K562 (cell line): ENCODE results near the gene SMAD3. TPM values are rescaled to one million over a fixed set of nuclear protein-coding genes. Genes with fewer than 3 reads are reported as not detected.

Source experiments
- ATAC-seq: fragments of 200-7000 bp; cut with Tn5 transposase; 3 replicates; pipeline ENCODE4 v1.9.1; 2020; ENCODE audit warnings: moderate library complexity
- BruUV-seq: library from RNA; stranded (reverse); fragments of 400-500 nt; replicated peaks from 2 replicates; lab custom pipeline; 2021; lab: Mats Ljungman, UMichigan
- CTCF ChIA-PET: fragments of 300-600 bp; formaldehyde crosslinking; extraction: SDS; loops from one replicate; lab custom pipeline; 2021; ENCODE audit warnings: low intra/inter-chr PET ratio; lab: Yijun Ruan, JAX
- POLR2A ChIA-PET: fragments of 300-600, 350-650 bp; sonication (Branson Sonifier 250); formaldehyde crosslinking; extraction: SDS; loops from one replicate; lab custom pipeline; 2021; ENCODE audit warnings: antibody characterized with exemption, inconsistent platforms; lab: Yijun Ruan, JAX
- DNase-seq, 4 experiments: peaks; one replicate each; pipeline versions ENCODE4 v3.0.0 to v3.0.0-alpha.2; 2011 to 2018; ENCODE audit warnings: low spot score in 3 of 4, mixed read lengths in 3 of 4; ENCODE audit errors: extremely low read depth in 1 of 4
- FAIRE-seq: peaks from 2 replicates; lab custom pipeline; 2011; peaks lifted over from hg19 to GRCh38; lab: Jason Lieb, UNC
- H2AFZ ChIP-seq: 2 replicates; pipeline ENCODE4 v1.6.0; 2011; ENCODE audit warnings: low read depth, low read length, control low read depth, inconsistent platforms
- H3K27ac ChIP-seq: fragments of 200-600 bp; 3 replicates; pipeline ENCODE4 v1.8.0; 2011; ENCODE audit warnings: low read depth, mild to moderate bottlenecking, control low read depth, inconsistent platforms, low read length, moderate library complexity, mixed read lengths; ENCODE audit errors: extremely low read depth
- H3K27me3 ChIP-seq, 2 experiments: fragments of 300-600 bp in 1 of 2; 2 replicates in 1 of 2; 3 replicates in 1 of 2; pipeline versions ENCODE4 v1.6.0 to v1.8.0; 2011; ENCODE audit warnings: inconsistent platforms in 2 of 2, low read length in 2 of 2, mild to moderate bottlenecking in 1 of 2, mixed read lengths in 1 of 2, moderate library complexity in 1 of 2; ENCODE audit not compliant: control insufficient read depth in 2 of 2, insufficient read depth in 2 of 2
- H3K36me3 ChIP-seq: fragments of 300-600 bp; 3 replicates; pipeline ENCODE4 v1.8.0; 2011; ENCODE audit warnings: mild to moderate bottlenecking, low read length, inconsistent platforms; ENCODE audit not compliant: control insufficient read depth, insufficient read depth
- H3K4me1 ChIP-seq, 2 experiments: fragments of 200-600 bp in 1 of 2; replicated peaks in 1 of 2; 2 replicates in 1 of 2; 3 replicates in 1 of 2; pipeline versions ENCODE4 v1.5.1 to v1.8.0; 2011; ENCODE audit warnings: inconsistent platforms in 2 of 2, low read length in 2 of 2, mild to moderate bottlenecking in 1 of 2, mixed read lengths in 1 of 2, moderate library complexity in 1 of 2; ENCODE audit not compliant: control insufficient read depth in 2 of 2, insufficient read depth in 2 of 2
- H3K4me2 ChIP-seq: 2 replicates; pipeline ENCODE4 v1.6.1; 2011; ENCODE audit warnings: low read length, control low read depth, inconsistent platforms, mixed read lengths; ENCODE audit not compliant: insufficient read depth
- H3K4me3 ChIP-seq: fragments of 200-600 bp; sonication (generic), shearing (Covaris generic); 2 replicates; pipeline ENCODE4 v1.5.1; 2016; ENCODE audit warnings: control low read depth, inconsistent platforms
- H3K79me2 ChIP-seq: fragments of 200-600 bp; 3 replicates; pipeline ENCODE4 v1.8.0; 2011; ENCODE audit warnings: low read length, inconsistent platforms; ENCODE audit not compliant: control insufficient read depth, insufficient read depth
- H3K9ac ChIP-seq, 2 experiments: 2 replicates each; pipeline versions ENCODE4 v1.6.0 to v1.6.1; 2011; ENCODE audit warnings: low read depth in 2 of 2, low read length in 2 of 2, control low read depth in 1 of 2, inconsistent platforms in 1 of 2, mild to moderate bottlenecking in 1 of 2, mixed read lengths in 1 of 2; ENCODE audit not compliant: insufficient read depth in 1 of 2
- H3K9me1 ChIP-seq: one replicate; pipeline ENCODE4 v1.6.0; 2011; ENCODE audit warnings: inconsistent platforms, mild to moderate bottlenecking, low read length, moderate library complexity; ENCODE audit not compliant: control insufficient read depth, insufficient read depth
- H3K9me3 ChIP-seq: replicated peaks from 2 replicates; pipeline ENCODE4 v1.5.1; 2011; ENCODE audit warnings: low read depth, low read length, inconsistent platforms; ENCODE audit not compliant: control insufficient read depth, insufficient read depth
- H4K20me1 ChIP-seq: replicated peaks from 2 replicates; pipeline ENCODE4 v1.6.1; 2011; ENCODE audit warnings: low read length, inconsistent platforms, mixed read lengths; ENCODE audit not compliant: control insufficient read depth, insufficient read depth
- BRF1 ChIP-seq: IDR thresholded peaks from 3 replicates; pipeline ENCODE4 v1.6.1; 2011; ENCODE audit warnings: borderline replicate concordance, mild to moderate bottlenecking; ENCODE audit not compliant: insufficient read length; ENCODE audit errors: extremely low read depth
- ETV5 ChIP-seq: sonication (generic); formaldehyde crosslinking; IDR thresholded peaks from 2 replicates; pipeline ENCODE4 v1.4.0; 2020; ENCODE audit warnings: low read depth, mild to moderate bottlenecking, missing genetic modification reagents
- MNT ChIP-seq, 2 experiments: fragments of 450-650 bp; conservative IDR thresholded peaks; 2 replicates each; pipeline ENCODE4 v1.6.1; 2017; ENCODE audit warnings: mild to moderate bottlenecking in 2 of 2, moderate library complexity in 2 of 2
- NELFE ChIP-seq: IDR thresholded peaks from 2 replicates; pipeline ENCODE4 v1.6.1; 2011; ENCODE audit warnings: mild to moderate bottlenecking; ENCODE audit not compliant: insufficient read depth, insufficient read length
- PHF8 ChIP-seq: fragments of 200-600 bp; sonication (generic); IDR thresholded peaks from 2 replicates; pipeline ENCODE4 v1.6.1; 2012; ENCODE audit warnings: mixed run types, mild to moderate bottlenecking, inconsistent platforms, low read length, moderate library complexity, borderline replicate concordance
- RFX7 ChIP-seq: fragments of 250-450 bp; sonication (Bioruptor Pico); IDR thresholded peaks from 2 replicates; pipeline ENCODE4 v1.5.1; 2021; ENCODE audit warnings: mild to moderate bottlenecking
- TFE3 ChIP-seq: fragments of 450-650 bp; formaldehyde crosslinking; IDR thresholded peaks from 2 replicates; pipeline ENCODE4 v1.4.0; 2020; ENCODE audit warnings: mild to moderate bottlenecking, mixed read lengths
- TRIM25 ChIP-seq: fragments of 450-650 bp; IDR thresholded peaks from 2 replicates; pipeline ENCODE4 v1.7.0; 2016; ENCODE audit warnings: borderline replicate concordance
- WGBS: fragments of 100-300 bp; shearing (Covaris generic); methylation state at CpG from one replicate; pipeline ENCODE4 v1.1.6; 2016; ENCODE audit warnings: low coverage, mixed read lengths; ENCODE audit not compliant: insufficient coverage; ENCODE audit errors: missing lambda C conversion rate; 5-methylcytosine and 5-hydroxymethylcytosine counted together
- in situ Hi-C: fragments of 300-500 bp; cut with MboI; formaldehyde crosslinking; loops from 4 replicates; pipeline ENCODE4 v1.15.0; 2018; ENCODE audit warnings: inconsistent platforms, mixed read lengths
- intact Hi-C: fragments of 100-400 bp; cut with micrococcal nuclease; formaldehyde crosslinking; loops from 2 replicates; pipeline ENCODE4 v1.14.2; 2022
- polyA plus RNA-seq, 8 experiments: library from polyadenylated mRNA; depleted of rRNA in 4 of 8; stranded (reverse) in 5 of 8; unstranded in 3 of 8; fragments of >200 nt; fragmentation: Nextera tagmentation in 2 of 8; fragmentation: Illumina TruSeq in 1 of 8; extraction: Ambion mirVana in 2 of 8; extraction: Trizol in 1 of 8; gene quantifications; 2 replicates each; pipeline versions ENCODE4 v1.2.1 to v1.2.3, GENCODE V29; 2011 to 2014; ENCODE audit warnings: inconsistent platforms in 1 of 8, missing spikeins in 1 of 8
- total RNA-seq, 7 experiments: library from RNA; depleted of rRNA in 6 of 7; stranded (reverse); fragments of >200 nt in 6 of 7; fragmentation: Illumina TruSeq in 2 of 7; extraction: Trizol in 2 of 7; gene quantifications; 2 replicates each; pipeline versions ENCODE4 v1.2.1 to v1.2.3, GENCODE V29; 2011 to 2021; ENCODE audit warnings: low replicate concordance in 1 of 7

The SMAD3 gene
- total and polyA plus RNA-seq, 9 of the 15 experiments (the other 6 are each of a cell fraction or from before 2014, with no cell fraction given), result 4.3 to 39.2 (median 11.1) TPM

GRCh38 chr15:67133738-67134066 lies 68.3 kb downstream of the SMAD3 start:
- ChIA-PET POLR2A (no interaction called here), CTCF (no interaction called here)
- H3K9ac ChIP-seq, result peak overlapping the region in 1 of 2 experiments; percentile 26; a peak in 1 of 4 replicates
- H3K4me1 ChIP-seq, result peaks cover 11 to 40% of the 10 kb centered on the region in 2 experiments
- no peak for ATAC-seq
- no peaks in the 10 kb centered on the region for H3K36me3 ChIP-seq
- in situ Hi-C loops (no loop called here), intact Hi-C loops (no loop called here)
- no peak for DNase-seq
- no TSS peak for BruUV-seq
- peaks cover 5% of the 10 kb centered on the region for H4K20me1 ChIP-seq
- WGBS, result 76% methylated on average over 3 of the region's 3 CpGs
- no peak overlapping the region for H2AFZ ChIP-seq
- FAIRE-seq, result no peak
- H3K9me1 ChIP-seq, result no peaks in the 10 kb centered on the region
- peaks cover 32% of the 10 kb centered on the region; the same call in 2 of the 3 replicates for H3K79me2 ChIP-seq
- no peak overlapping the region for H3K4me2 ChIP-seq
- TF ChIP-seq MNT (conservative IDR thresholded peaks at IDR 0.05) (no peak), TRIM25 (no peak), NELFE (no peak), RFX7 (CRISPR knock-in tag) (no peak), BRF1 (no peak), TFE3 (CRISPR knock-in tag) (no peak), ETV5 (CRISPR knock-in tag) (no peak), PHF8 (no peak)
- H3K9me3 ChIP-seq, result no peaks in the 10 kb centered on the region
- H3K27me3 ChIP-seq, result no peaks in the 10 kb centered on the region; a peak in 1 of 5 replicates
- no peak overlapping the region for H3K27ac ChIP-seq
- no peak overlapping the region for H3K4me3 ChIP-seq
